ENCODE results near the gene ASCC3.
"Not testable (repeated sequence)": the region's sequence is repeated elsewhere in the genome, so short reads cannot be mapped to it uniquely, and the experiment has no call there.

Gene ASCC3

DNA sequence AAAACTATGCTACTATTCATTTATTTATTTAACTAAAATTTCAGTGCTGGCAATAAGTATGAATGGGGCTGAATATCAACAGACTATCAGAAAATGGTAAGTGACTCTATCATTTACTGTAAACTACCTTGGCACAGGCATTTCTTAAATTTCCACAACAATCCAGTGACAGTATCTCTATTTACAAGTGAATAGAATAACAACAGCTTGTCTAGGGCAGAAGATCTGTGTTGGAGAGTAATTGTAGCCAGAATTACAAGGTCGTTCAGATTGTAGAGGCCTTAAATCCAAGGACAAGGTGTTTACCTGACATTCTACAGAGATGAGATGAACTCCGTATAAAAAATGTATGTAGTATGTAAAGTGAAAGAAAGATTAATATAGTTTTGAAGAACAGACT lies 222.6 kb downstream of the ASCC3 start:
- H3K27me3 Mint-ChIP-seq (ENCODE audit: low read depth), result no peaks in the 10 kb centered on the region
- no peaks in the 10 kb centered on the region for H3K9me3 Mint-ChIP-seq
- H3K4me3 Mint-ChIP-seq, result no peak overlapping the region
- H3K27ac Mint-ChIP-seq, result no peak overlapping the region
- no peaks in the 10 kb centered on the region for H3K36me3 Mint-ChIP-seq (ENCODE audit: low read depth)
- H3K4me1 Mint-ChIP-seq, result no peaks in the 10 kb centered on the region
- TF ChIP-seq, protein P1, sequence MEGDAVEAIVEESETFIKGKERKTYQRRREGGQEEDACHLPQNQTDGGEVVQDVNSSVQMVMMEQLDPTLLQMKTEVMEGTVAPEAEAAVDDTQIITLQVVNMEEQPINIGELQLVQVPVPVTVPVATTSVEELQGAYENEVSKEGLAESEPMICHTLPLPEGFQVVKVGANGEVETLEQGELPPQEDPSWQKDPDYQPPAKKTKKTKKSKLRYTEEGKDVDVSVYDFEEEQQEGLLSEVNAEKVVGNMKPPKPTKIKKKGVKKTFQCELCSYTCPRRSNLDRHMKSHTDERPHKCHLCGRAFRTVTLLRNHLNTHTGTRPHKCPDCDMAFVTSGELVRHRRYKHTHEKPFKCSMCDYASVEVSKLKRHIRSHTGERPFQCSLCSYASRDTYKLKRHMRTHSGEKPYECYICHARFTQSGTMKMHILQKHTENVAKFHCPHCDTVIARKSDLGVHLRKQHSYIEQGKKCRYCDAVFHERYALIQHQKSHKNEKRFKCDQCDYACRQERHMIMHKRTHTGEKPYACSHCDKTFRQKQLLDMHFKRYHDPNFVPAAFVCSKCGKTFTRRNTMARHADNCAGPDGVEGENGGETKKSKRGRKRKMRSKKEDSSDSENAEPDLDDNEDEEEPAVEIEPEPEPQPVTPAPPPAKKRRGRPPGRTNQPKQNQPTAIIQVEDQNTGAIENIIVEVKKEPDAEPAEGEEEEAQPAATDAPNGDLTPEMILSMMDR (IDR thresholded peaks at IDR 0.05; ENCODE audit: unreplicated experiment in 3 of 3), result no peak

DNA sequence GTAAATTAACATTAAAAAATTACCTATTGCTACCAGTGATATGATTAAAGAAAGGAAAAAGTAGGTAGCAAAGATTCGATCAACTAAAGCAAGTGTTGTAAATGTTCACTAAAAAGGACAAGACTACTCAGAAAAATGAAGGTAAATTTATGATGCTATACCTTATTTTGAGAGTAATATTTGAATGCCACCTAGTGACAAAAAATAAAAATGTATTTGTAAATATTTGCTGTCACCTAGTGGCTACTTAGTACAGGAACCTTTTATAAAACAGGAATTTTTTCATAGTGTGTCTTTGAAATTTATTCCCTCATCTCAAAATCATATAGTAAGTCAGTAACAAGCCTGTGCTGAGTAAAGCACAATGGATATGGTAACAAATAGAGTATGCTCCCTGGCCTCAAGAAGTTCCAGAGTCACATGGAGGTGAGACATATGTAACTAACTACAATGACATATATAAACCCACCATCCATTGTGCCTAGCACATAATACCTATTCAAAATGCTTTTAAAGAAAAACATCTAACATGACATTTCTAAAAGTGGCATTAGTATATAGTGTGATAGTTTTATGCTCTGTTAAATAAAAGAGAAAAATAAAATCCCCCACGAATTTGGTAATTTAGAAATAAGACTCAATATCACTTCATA lies 223.3 kb downstream of the ASCC3 start:
- H3K27ac Mint-ChIP-seq, result no peak overlapping the region
- TF ChIP-seq, protein P1 (IDR thresholded peaks at IDR 0.05; ENCODE audit: unreplicated experiment in 3 of 3), result peak; percentile 67 to 90 (median 69)
- H3K27me3 Mint-ChIP-seq (ENCODE audit: low read depth), result no peaks in the 10 kb centered on the region
- H3K36me3 Mint-ChIP-seq (ENCODE audit: low read depth), result no peaks in the 10 kb centered on the region
- H3K9me3 Mint-ChIP-seq, result no peaks in the 10 kb centered on the region
- no peak overlapping the region for H3K4me3 Mint-ChIP-seq
- H3K4me1 Mint-ChIP-seq, result no peaks in the 10 kb centered on the region

DNA sequence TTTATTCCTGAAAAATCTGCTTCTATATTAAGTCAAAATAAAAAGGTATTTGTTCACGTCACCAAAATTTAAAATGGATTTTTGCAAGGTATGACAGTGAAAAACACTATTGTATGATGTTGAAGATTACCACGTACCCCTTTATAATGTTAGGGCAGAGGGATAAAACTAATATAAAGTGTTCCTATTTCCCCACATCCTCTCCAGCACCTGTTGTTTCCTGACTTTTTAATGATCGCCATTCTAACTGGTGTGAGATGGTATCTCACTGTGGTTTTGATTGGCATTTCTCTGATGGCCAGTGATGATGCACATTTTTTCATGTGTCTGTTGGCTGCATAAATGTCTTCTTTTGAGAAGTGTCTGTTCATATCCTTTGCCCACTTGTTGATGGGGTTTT lies 240.0 kb downstream of the ASCC3 start:
- H3K9me3 Mint-ChIP-seq; H3K27me3 Mint-ChIP-seq (ENCODE audit: low read depth); H3K27ac Mint-ChIP-seq; H3K4me1 Mint-ChIP-seq; H3K4me3 Mint-ChIP-seq: not testable (repeated sequence)
- H3K36me3 Mint-ChIP-seq (ENCODE audit: low read depth), result peaks cover 58% of the 10 kb centered on the region

DNA sequence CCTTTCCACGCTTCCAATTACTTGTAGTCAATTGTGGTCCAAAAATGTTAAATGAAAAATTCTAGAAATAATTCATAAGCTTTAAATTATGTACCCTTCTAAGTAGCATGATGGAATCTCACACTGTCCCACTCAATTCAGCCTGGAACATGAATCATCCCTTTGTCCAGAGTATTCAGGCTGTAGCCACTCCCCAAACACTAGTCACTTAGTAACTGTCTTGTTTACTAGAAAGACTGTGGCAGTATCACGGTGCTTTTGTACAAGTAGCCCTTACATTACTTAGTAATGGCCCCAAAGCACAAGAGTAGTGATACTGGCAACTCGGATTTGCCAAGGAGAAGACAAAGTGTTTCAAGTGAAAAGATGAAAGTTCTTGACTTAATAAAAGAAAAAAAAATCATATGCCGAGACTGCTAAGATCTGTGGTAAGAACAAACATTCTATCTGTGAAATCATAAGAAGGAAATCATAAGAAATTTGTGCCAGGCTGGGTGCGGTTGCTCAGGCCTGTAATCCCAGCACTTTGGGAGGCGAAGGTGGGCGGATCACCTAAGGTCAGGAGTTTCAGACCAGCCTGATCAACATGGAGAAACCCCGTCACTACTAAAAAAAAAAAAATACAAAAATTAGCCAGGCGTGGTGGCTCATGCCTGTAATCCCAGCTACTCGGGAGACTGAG lies 247.9 kb downstream of the ASCC3 start:
- Mint-ChIP-seq H3K4me1 (no peaks in the 10 kb centered on the region), H3K36me3 (ENCODE audit: low read depth) (peaks cover 35% of the 10 kb centered on the region), H3K27me3 (ENCODE audit: low read depth) (no peaks in the 10 kb centered on the region), H3K27ac (peak overlapping the region in 1 of 3 experiments; percentile 52), H3K9me3 (peaks cover 4% of the 10 kb centered on the region), H3K4me3 (no peak overlapping the region)
- TF ChIP-seq, protein P1 (IDR thresholded peaks at IDR 0.05; ENCODE audit: unreplicated experiment in 3 of 3), result no peak

DNA sequence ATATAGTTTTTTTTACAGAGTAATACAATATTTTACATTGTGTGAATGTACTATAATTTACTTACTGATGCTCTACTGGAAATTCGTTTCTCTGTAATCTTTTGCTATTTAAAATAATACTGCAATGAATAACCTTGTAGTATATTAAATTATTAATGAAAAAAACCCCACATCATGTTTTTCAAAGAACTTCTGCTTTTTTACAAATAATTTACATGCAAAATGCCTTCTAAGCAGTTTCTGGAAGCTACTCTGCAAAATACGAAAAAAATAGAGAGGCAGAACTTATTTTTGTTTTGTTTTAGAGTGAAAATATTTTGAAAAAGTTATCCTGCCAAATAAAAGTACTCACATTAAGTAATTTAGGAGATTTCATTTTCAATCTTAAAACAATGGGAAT lies 250.6 kb downstream of the ASCC3 start:
- Mint-ChIP-seq H3K4me3 (no peak overlapping the region), H3K27me3 (ENCODE audit: low read depth) (no peaks in the 10 kb centered on the region), H3K36me3 (ENCODE audit: low read depth) (peaks cover 23% of the 10 kb centered on the region), H3K27ac (no peak overlapping the region), H3K4me1 (no peaks in the 10 kb centered on the region), H3K9me3 (no peaks in the 10 kb centered on the region)
- TF ChIP-seq, protein P1 (IDR thresholded peaks at IDR 0.05; ENCODE audit: unreplicated experiment in 3 of 3), result no peak

DNA sequence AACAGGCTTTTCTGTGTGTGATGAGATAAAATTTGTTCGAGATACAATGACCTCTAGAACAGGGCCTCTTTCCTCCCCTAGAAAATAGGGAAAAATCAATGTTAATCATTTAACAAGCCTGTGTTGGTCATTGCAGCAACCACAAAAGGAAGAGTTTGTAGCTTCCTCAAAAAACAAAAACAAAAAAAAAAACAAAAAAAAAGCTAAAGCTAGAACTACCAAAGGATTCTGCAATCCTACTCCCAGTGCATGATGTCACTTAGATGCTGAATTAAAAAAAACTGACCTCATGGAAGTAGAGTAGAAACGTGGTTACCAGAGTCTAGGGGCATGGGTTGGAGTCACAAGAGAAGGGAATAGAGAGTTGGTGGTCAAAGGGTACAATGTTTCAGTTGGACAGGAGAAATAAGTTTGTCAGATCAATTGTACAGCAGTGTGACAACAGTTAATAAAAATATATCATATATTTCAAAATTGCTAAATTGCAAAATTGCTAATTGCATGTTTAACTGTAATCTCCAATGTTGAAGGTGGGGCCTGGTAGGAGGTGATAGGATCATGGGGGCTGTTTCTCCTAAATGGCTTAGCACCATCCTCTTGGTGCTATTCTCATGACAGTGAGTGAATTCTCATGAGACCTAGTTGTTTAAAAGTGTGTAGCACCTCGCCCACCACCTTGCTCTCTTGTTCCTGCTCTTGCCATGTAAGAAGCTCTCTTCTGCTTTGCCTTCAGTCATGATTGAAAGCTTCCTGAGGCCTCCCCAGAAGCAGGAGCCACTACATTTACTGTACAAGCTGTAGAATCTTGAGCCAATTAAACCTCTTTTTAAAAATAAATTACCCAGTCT lies 253.0 kb downstream of the ASCC3 start:
- H3K9me3 Mint-ChIP-seq, result no peaks in the 10 kb centered on the region
- H3K36me3 Mint-ChIP-seq (ENCODE audit: low read depth), result peaks cover 22% of the 10 kb centered on the region
- no peak overlapping the region for H3K4me3 Mint-ChIP-seq
- TF ChIP-seq, protein P1 (IDR thresholded peaks at IDR 0.05; ENCODE audit: unreplicated experiment in 3 of 3), result no peak
- H3K27me3 Mint-ChIP-seq (ENCODE audit: low read depth), result no peaks in the 10 kb centered on the region
- no peak overlapping the region for H3K27ac Mint-ChIP-seq
- H3K4me1 Mint-ChIP-seq, result no peaks in the 10 kb centered on the region
